Pulmonary artery endothelial cell (primary cell): Measurements from ENCODE around the gene PRPS1L1. TPM values are rescaled to one million over a fixed set of nuclear protein-coding genes. Genes with fewer than 3 reads are reported as not detected.

Experiments
- DNase-seq: peaks from one replicate; pipeline ENCODE4 v3.0.0-alpha.2; 2011; ENCODE audit warnings: low read depth, low spot score
- total RNA-seq: library from RNA; depleted of rRNA; stranded (reverse); fragments of >200 nt; gene quantifications from 2 replicates; pipeline ENCODE4 v1.2.3, GENCODE V29; 2014

PRPS1L1 gene
- total RNA-seq, 1 donor from 2014 or later, result not detected

DNA sequence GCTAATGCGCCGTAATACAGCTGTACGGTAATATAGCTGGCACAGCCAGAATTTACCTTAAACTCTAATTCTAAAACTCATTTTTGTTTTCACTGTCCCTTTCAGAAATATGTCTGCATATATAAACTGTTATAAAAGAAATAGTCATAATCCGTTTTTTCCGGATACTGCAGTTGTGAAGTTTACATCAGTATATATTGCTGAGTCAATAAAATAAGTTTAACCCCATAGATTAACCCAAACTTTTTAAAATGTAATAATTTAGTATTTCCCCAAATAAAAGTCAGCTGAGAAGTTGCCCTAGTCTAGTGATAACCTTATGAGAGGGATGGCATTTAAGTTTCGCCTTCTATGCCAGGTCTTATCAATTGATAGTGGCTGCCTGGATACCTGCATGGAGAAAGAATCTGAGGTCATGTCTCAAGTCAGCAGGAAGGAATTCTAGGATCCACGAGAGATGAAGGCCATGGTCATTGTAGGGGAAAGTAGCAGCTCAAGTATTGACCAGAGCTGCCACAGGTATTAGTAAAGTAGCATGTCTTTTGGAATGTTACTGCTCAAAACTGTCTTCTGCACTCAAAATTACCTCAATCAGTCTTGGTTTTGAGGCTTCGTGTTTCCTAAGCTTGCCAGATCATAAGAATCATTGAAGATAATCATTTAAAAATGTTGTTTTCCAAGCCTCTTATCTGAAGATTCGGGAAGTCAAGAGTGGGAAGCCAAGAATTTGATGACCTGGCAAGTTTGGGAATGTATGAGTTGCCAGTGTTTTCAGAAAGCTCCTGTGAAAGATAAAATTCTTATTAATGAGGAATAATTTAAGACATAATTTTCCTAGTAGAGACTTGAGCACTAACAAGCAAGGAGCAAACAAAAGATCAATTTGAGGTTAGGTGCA, 10.8 kb downstream of the PRPS1L1 start:
- no peak for DNase-seq

DNA sequence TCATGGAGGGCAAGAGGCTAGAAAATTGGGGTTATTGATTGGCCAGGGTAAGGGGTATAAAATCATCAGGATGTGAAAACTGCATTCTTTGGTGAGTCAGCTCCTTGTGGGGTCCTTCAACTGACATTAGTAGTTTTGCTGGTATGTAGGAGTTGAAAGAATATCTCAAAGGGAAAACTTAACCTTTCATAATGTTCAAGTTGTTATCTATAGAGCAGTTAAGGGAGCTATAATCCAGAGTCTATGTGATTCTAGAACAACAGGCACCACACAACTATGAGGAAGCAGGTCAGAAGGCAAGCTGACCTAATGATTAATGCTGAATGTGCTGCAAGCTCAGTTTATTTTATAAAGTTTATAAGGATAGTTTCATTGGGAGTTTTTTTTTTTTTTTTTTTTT, 13.7 kb downstream of the PRPS1L1 start:
- DNase-seq, result no peak

DNA sequence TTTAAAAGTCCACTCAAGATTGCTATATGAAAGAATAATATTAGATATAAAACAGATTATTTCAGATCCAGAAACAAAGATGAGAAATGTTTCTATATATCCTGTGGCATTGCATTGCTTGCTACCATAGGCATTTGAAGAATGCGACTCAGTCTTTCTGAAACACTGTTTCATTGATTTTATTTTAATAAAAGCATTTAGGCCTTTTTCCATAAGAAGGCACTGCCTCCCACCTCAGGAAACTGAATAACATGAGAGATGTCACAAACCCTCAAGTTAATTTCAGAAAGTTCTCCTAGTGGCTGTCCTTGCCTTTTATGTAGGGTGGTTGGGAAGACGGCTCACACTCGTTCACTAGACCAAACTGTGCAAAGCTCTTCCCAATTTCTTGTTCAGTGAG, 23.3 kb downstream of the PRPS1L1 start:
- no peak for DNase-seq

DNA sequence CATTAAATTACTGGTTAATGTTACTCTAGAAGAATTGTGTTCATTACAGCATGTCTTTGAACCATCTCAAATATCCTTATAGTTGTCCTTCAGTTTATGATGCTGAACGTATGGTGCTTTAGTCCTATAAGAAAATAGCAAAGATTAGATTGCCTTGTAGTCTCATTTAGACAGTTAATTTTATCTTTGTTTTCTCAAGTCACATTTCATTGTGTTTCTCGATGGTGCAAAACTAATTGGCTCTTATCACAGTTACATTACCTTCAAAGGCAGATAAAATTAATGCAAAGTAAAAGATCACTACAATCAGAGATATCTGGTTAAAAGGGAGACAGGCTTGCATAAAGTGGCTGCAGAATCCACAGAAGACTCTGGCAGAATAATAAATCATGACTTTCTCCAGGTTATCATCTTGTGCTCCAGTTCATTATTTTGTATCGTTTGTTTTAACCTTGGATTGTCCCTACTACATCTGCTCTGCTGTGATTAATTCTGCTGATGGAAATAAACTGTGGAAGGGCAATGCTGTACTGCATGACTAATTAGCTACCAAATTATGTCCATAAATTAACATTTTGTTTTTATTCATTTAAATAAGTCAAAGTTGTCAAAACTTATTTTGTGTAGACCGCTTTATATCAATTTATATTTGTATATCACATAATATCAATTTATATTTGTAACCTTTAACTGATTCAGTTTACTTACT, 24.2 kb downstream of the PRPS1L1 start:
- no peak for DNase-seq

DNA sequence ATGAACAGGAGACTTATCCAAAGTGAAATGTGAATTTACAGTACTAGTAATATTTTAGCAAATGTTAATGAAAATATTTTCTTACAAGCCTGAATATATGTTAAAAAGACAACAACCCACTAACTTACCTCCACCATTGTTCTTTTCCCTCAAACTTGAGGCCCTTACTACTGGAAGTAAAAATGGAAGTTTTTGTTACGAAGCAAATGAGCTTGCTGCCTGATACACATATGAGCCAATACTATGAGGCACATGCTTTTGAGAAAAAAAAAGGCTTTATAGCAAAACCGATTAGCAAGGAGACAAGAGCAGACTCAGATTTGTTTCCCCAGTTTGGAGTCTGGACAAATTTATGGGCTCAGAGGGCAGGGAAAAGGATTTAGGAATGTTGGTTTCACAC, 29.0 kb downstream of the PRPS1L1 start:
- no peak for DNase-seq

DNA sequence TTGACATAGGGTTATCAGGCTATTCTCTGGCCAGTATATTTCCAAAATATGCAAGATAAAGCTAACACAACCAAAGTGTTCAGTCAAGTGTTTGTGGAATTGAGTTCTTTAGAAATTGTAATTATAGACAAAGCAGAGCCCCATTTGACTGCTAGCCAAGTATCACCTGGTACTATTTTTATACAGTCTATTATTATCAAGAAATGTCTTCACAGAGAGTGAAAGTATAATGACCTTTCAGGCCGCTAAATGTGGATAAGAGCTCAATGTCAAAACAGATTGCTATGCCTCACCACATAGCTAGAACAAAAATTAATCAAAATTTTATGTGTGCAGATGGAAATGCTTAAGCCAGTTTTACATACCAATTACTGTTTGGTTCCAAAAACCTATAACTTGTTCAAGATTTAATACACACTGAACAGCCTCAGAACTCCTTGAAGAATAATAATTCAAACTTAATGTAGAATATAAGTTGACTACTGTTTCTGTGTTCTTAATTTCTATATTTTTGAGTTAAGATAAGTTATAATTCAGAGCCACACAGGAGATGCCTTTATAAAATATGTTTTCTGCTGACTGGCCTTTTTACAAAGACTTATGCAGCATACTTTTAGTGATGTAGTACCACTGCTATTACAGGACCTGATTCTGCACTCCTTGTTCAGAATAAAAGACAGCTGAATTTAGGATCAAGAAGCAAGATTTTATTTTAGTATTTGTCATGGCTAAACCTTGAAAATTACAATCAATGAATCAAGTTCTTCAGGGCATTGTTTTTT, 31.0 kb downstream of the PRPS1L1 start:
- DNase-seq, result no peak

DNA sequence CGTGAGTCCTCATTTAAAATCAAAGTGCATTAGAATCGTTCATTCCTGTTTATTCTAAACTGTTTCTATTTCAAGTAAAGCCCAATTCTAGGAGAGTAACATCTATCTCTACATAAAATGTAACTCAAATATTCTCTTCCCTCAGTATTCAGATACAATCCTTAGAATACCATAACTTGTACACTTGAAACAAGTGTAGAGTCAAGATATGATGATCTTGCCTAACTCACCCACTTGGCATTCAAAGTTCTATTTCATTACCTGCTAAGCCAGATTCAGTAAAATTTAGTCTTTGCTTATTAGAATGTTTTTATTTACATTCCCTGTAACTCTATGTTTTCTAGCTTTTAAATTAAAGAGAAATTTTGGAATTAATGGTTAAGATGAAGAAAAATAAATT, 31.6 kb downstream of the PRPS1L1 start:
- DNase-seq, result no peak

DNA sequence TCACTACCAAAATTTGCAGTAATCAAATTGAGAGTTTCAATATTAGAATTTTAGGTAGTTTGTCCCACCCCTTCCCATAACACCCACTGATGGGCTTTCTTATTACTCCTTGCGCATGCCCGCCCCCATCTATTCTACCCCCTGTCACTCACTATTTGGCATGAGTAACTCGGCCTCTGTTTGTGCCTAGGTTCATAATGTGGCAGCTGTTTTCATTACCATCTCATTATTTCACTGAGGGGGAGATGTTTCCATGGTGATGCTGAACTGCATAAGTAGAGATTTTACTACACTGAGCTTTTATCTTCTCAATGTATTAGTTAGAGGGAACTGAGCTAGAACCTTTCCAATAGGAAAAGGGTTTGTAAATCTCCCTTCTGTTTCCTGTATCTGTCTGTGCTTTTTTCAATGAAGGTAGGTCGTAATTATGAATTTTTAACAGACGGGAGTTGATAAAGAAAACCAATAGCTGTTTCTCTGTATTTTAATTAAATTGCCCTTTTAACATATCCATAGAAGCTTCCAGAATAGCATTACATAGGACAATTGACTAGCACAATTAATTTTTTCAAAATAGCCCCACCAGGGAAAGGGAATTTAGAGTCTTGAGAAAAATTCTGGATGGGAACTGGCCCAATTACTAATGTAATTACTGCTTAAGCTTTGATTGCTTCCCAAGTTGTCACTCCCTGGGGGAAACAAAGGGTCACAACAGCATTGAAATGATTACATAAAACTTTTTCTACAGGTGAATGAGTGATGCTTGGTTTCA, 33.4 kb downstream of the PRPS1L1 start:
- DNase-seq, result no peak

DNA sequence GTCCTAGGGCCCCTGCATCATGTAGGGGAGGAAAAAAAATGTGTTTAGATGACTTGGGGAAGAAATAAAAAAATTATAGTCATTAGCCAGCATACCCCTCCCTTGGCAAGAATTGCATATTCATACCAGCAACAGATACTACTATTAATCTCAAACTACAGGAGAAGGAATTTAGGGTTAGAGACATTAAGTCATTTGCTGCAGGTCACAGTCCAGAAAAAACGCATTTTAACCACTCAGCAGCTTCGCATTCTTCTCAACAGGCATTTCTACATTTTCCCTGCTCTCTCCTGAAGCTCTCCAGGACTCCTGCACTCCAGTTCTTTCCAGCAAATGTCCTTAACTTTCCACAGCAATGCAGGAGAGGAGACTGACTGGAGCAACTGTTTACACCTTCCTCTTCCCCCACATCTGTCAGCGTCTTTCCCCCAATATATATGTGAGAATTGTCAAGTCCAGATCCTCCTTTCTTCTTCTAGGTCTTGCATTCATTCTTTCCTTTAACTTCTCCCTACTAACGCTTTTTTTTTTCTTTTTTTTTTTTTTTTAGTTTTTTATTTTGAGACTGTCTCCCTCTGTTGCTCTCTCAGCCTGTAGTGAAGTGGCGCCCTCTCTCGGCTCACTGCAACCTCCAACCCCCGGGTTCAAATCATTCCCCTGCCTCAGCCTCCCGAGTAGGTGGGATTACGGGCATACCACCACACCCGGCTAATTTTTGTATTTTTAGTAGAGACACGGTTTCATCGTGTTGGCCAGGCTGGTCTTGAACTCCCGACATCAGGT, 35.6 kb downstream of the PRPS1L1 start:
- no peak for DNase-seq

DNA sequence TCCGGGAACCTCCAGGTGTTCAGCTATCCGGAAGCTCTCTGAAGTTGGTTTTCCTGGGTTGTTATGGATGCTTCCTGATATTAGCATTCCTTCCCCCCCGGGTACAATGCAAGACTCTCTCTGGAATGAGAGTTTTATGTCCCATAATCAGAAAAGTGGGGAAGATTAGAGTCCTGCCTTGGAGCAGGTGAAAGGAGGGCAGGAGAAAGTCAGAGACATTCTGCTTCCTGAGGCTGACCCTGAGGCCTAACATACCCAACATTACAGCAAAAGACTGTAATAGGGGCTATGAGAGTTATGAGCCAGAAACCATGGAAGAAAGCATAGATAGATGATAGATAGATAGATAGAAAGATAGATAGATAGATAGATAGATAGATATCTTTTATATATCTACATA, 36.9 kb downstream of the PRPS1L1 start:
- no peak for DNase-seq

DNA sequence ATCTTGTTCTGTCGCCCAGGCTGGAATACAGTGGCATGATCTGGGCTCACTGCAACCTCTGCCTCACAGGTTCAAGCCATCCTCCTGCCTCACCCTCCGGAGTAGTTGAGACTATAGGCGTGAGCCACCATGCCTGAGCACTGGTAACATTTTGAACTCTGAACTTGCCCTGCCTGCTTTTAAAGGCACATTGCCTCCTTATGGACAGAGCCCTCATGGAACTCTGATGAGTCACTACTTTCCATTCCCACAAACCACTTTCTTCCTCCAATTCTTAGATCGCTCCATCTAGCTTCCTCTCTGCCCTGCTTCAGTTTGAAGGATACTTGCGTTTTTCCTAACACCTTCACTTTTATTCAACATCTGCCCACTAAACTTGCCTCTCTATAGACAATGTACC, 38.1 kb downstream of the PRPS1L1 start:
- DNase-seq, result no peak

DNA sequence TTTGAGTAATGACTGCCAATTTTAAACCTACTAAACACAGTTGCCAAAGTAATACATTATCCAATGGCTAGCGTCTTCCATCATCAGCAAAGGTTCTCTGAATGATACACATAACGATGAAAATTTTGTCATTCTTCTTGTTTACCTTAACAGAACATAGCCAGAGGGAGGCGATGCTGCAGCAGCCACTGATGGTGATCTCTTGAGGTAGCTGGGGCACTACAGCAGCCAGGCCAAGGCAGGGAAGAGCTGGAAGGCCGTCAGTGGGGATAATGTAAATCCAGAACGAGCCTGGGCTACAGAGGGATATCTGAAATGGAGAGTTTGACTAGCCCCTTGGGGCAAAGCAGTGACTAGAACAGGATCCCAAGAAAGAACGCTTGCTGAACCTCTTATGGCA, 38.8 kb downstream of the PRPS1L1 start:
- DNase-seq, result no peak

DNA sequence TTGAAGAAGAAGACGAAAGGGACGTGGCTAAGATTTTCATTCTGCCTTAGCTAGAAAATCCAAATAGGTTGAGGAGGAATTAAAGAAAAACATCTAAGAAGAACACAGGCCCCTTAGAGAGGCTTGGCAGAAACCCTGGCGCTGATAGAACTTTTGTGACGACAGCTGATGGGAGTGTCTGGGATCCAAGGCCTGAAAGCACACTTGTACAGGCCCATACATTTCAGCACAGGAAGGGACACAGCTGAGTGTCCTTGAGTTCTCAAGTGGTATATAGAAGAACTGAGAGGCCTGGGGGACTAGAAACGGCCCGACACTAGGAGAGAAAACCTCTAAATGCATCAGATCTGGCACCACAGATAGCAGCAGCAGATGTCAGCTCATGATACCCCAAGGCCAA, 39.5 kb downstream of the PRPS1L1 start:
- DNase-seq, result no peak

DNA sequence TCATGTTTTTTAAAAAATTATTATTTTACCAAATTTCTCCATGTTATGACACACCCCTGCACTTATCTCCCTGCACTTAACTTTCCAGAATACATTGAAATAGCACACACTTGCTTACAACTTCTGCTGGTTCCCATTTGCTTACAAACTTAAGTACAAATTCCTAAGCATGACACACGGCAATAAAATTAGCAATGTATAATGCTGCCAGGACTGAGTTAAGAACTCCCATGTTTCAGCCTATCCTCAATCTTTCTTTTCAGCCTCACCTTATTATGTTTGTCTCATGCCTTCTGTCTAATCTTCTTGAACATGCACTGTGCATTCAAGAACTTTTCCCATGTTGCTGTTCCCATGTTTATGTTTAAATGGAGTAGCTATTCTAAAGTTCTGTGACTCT, 40.8 kb downstream of the PRPS1L1 start:
- no peak for DNase-seq

DNA sequence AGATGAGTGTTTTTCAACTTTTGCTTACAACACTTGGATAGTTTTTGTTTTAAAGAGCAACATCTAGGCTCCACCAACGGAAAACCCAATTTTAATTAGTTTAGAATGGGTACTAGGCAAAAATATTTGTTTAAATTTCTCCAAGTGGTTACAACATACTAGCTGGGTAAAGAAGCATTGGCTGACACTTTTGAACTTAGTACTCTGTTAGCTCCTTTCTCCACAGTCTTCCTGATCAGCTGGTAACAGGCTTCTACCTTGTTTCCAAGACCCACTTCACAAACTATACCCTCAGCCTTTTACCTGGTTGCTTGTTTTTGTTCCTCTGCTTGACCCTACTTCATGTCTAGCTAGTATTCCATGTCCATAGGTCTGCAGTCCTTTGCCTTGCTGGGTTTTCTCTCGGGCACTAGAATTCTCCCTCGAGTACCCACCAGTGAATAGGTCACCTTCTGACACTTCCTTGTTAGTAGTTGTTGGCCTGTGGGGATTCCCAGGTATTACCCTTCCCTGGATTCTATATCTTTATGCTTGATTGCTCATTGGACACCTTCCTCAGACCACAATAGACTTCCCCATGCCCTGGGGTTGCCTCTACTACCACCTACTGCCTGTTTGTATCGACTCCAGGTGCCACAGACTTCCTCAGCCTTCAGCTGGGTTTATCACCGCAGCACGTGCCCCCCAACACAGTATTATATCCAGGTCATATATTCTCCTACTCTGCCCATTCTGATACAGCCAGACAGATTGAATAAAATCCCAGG, 42.0 kb downstream of the PRPS1L1 start:
- no peak for DNase-seq

DNA sequence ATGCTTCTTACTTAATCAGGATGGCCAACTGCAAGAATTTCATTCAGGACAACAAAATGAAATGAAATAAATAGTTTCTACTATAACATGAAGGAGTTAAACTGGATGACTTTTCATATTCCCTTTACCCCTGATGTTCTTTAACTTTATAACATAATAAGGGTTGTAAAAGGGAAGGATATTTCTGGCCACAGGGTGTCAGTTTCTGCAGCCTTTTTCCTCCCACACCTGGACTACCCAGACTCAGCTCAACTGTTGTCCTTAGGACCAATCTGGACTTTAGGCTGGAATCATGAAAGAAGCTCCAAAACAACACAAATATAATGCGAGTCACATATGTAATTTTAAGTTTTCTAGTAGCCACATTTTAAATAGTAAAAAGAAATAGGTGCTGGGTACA, 43.4 kb downstream of the PRPS1L1 start:
- no peak for DNase-seq

DNA sequence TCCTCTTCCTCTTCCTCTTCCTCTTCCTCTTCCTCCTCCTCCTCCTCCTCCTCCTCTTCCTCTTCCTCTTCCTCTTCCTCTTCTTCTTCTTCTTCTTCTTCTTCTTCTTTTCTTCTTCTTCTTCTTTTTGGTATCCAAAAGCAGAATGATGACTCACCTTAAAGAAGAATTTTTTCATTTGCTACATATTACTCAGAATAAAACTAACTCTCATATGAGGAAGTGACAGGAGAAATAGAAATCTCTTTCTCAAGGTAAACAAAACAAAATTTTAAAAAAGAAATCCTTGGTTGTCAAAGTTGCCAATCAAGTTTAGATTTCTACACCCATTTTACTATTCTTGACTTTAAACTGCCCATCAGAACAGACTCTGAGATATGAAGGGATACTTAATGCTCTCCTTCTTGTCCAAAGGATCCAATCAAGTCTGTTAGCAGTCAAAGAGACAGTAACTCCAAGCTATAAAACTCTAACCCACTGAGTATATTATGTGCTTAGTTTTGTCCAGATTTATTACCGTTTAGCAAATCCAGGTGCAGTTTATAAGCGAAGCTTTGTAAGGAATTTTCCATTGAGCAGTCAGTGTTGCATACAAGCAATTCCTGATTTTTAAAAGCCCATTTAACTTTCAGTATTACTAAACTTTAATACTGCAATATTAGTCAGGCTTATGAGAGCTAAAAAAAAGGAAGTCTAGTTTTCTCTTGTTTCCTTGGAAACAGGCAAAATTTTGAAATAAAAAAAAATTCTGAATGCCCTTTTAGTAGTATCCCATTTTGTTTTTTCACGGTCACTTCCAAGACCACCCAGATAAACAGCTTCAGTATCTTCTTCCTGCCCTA, 44.2 kb downstream of the PRPS1L1 start:
- DNase-seq, result no peak

DNA sequence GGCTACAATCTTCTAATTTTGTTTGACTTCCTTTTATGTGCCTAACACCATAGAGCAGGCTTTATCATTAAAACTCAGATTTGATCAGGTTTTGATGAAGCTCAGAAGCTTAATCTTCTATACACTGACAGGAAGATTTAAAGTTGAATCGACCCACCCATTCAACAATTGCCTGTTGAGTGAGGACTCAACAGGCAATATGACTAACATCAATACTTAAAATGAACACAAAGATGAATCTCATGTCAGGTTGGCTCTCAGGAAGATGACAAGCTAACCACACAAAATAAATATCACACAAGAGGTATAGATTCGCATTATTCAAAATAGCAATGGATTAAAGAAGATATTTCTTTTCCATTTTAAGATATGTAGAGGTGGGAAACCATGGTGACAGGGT, 50.7 kb downstream of the PRPS1L1 start:
- no peak for DNase-seq
